ENCODE results near the gene ADAM10. TPM values are rescaled to one million over a fixed set of nuclear protein-coding genes. Genes with fewer than 3 reads are reported as not detected.

The ADAM10 gene
- total RNA-seq, 1 donor from 2014 or later, result 243 TPM

DNA sequence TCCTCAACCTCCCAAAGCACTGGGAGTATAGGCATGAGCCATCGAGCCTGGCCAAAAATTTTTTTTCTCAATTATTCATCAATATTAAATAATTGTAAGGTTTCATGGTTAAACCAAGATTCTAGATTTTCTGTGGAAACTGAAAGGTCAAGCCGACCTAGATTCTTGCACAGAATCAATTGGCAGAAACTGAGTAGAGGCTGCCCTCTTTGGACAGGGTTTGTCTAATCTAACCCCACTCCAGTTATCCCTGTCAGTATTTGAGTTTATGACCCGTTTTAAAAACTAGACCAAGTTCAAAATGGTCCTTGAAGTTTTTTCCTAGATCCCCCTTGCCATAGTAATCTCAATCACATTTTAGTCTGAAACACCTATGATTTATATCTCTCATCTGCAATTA is 8.6 kb upstream of the ADAM10 start:
- Mint-ChIP-seq H3K4me1 (ENCODE audit: low read depth, unreplicated experiment) (no peaks in the 10 kb centered on the region), H3K27ac (ENCODE audit: unreplicated experiment) (no peak overlapping the region), H3K4me3 (ENCODE audit: unreplicated experiment) (no peak overlapping the region), H3K9me3 (ENCODE audit: unreplicated experiment) (peaks cover 2% of the 10 kb centered on the region), H3K27me3 (ENCODE audit: low read depth, unreplicated experiment) (no peaks in the 10 kb centered on the region), H3K36me3 (ENCODE audit: low read depth, unreplicated experiment) (no peaks in the 10 kb centered on the region)
- Histone ChIP-seq H4K20me1 (ENCODE audit: insufficient read depth, low read length) (no peaks in the 10 kb centered on the region), H3K27me3 (ENCODE audit: insufficient read depth, low read length) (no peaks in the 10 kb centered on the region), H2AFZ (ENCODE audit: low read depth, low read length) (no peak overlapping the region), H3K79me2 (ENCODE audit: insufficient read depth, low read length) (no peaks in the 10 kb centered on the region), H3K4me3 (ENCODE audit: insufficient read depth, low read depth, low read length) (no peak overlapping the region), H3K36me3 (ENCODE audit: insufficient read depth, low read length) (no peaks in the 10 kb centered on the region), H3K9ac (ENCODE audit: low read length) (no peak overlapping the region), H3K4me2 (ENCODE audit: low read length) (no peak overlapping the region), H3K9me3 (ENCODE audit: insufficient read depth, low read depth, low read length) (no peaks in the 10 kb centered on the region), H3K4me1 (ENCODE audit: insufficient read depth, low read length) (no peaks in the 10 kb centered on the region), H3K27ac (ENCODE audit: low read depth, low read length) (no peak overlapping the region)
- TF ChIP-seq EZH2 (IDR thresholded peaks at IDR 0.05; ENCODE audit: insufficient read depth, low read length), result no peak
- TF ChIP-seq, protein P1, sequence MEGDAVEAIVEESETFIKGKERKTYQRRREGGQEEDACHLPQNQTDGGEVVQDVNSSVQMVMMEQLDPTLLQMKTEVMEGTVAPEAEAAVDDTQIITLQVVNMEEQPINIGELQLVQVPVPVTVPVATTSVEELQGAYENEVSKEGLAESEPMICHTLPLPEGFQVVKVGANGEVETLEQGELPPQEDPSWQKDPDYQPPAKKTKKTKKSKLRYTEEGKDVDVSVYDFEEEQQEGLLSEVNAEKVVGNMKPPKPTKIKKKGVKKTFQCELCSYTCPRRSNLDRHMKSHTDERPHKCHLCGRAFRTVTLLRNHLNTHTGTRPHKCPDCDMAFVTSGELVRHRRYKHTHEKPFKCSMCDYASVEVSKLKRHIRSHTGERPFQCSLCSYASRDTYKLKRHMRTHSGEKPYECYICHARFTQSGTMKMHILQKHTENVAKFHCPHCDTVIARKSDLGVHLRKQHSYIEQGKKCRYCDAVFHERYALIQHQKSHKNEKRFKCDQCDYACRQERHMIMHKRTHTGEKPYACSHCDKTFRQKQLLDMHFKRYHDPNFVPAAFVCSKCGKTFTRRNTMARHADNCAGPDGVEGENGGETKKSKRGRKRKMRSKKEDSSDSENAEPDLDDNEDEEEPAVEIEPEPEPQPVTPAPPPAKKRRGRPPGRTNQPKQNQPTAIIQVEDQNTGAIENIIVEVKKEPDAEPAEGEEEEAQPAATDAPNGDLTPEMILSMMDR (IDR thresholded peaks at IDR 0.05; ENCODE audit: insufficient read depth, low read depth, low read length), result no peak
- FAIRE-seq, result no peak
- no peak for DNase-seq (ENCODE audit: low read depth)

DNA sequence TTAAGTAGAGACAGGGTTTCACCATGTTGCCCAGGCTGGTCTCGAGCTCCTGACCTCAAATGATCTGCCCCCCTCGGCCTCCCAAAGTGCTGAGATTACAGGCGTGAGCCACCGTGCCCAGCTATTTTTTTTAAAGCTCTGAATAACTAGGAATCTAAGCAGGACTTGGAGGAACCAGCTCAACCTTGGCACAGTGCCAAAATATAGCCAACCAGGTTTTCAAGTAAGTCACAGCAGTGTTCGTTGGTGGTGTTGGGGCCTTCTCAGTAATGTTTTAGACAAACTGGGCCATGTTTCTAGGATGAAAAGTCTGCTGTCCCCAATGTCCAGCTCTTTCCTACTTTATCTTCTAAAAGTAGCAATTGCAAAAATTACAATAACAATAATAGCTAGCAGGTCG is 6.4 kb upstream of the ADAM10 start:
- Histone ChIP-seq H3K36me3 (ENCODE audit: insufficient read depth, low read length) (no peaks in the 10 kb centered on the region), H3K4me2 (ENCODE audit: low read length) (no peak overlapping the region), H4K20me1 (ENCODE audit: insufficient read depth, low read length) (no peaks in the 10 kb centered on the region), H3K9me3 (ENCODE audit: insufficient read depth, low read depth, low read length) (no peaks in the 10 kb centered on the region), H2AFZ (ENCODE audit: low read depth, low read length) (no peak overlapping the region), H3K4me3 (ENCODE audit: insufficient read depth, low read depth, low read length) (no peak overlapping the region), H3K27ac (ENCODE audit: low read depth, low read length) (no peak overlapping the region), H3K9ac (ENCODE audit: low read length) (no peak overlapping the region), H3K4me1 (ENCODE audit: insufficient read depth, low read length) (no peaks in the 10 kb centered on the region), H3K27me3 (ENCODE audit: insufficient read depth, low read length) (no peaks in the 10 kb centered on the region), H3K79me2 (ENCODE audit: insufficient read depth, low read length) (no peaks in the 10 kb centered on the region)
- TF ChIP-seq, protein P1 (IDR thresholded peaks at IDR 0.05; ENCODE audit: insufficient read depth, low read depth, low read length), result no peak
- no peak for TF ChIP-seq EZH2 (IDR thresholded peaks at IDR 0.05; ENCODE audit: insufficient read depth, low read length)
- Mint-ChIP-seq H3K27ac (ENCODE audit: unreplicated experiment) (no peak overlapping the region), H3K4me1 (ENCODE audit: low read depth, unreplicated experiment) (no peaks in the 10 kb centered on the region), H3K9me3 (ENCODE audit: unreplicated experiment) (no peaks in the 10 kb centered on the region), H3K27me3 (ENCODE audit: low read depth, unreplicated experiment) (no peaks in the 10 kb centered on the region), H3K36me3 (ENCODE audit: low read depth, unreplicated experiment) (no peaks in the 10 kb centered on the region), H3K4me3 (ENCODE audit: unreplicated experiment) (no peak overlapping the region)
- DNase-seq (ENCODE audit: low read depth) (no peak), FAIRE-seq (no peak)

DNA sequence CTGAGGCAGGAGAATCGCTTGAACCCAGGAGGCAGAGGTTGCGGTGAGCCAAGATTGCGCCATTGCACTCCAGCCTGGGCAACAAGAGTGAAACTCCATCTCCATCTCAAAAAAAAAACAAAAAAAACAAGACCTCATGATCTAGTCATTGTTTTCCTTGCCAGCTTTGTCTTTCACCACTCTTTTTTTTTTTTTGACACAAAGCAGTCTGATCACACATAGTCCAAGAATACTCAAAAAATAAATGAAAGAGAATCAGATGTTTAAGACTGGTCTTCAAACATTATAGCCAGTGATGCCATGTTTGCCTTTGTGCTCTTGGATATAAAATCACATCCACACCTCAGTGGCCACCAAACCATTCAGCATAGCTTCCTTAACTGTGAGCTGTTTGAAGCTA is 5.8 kb upstream of the ADAM10 start:
- no peaks in the 10 kb centered on the region for H3K36me3 ChIP-seq (ENCODE audit: insufficient read depth, low read length)
- H3K27ac Mint-ChIP-seq (ENCODE audit: unreplicated experiment), result no peak overlapping the region
- H3K4me1 ChIP-seq (ENCODE audit: insufficient read depth, low read length), result peaks cover 5% of the 10 kb centered on the region
- no peaks in the 10 kb centered on the region for H3K27me3 Mint-ChIP-seq (ENCODE audit: low read depth, unreplicated experiment)
- no peak overlapping the region for H2AFZ ChIP-seq (ENCODE audit: low read depth, low read length)
- H3K9me3 Mint-ChIP-seq (ENCODE audit: unreplicated experiment), result no peaks in the 10 kb centered on the region
- H3K4me1 Mint-ChIP-seq (ENCODE audit: low read depth, unreplicated experiment), result peaks cover 2% of the 10 kb centered on the region
- no peaks in the 10 kb centered on the region for H4K20me1 ChIP-seq (ENCODE audit: insufficient read depth, low read length)
- H3K4me3 ChIP-seq (ENCODE audit: insufficient read depth, low read depth, low read length), result no peak overlapping the region
- FAIRE-seq (no peak), DNase-seq (ENCODE audit: low read depth) (no peak)
- no peak overlapping the region for H3K4me3 Mint-ChIP-seq (ENCODE audit: unreplicated experiment)
- H3K4me2 ChIP-seq (ENCODE audit: low read length), result no peak overlapping the region
- no peaks in the 10 kb centered on the region for H3K9me3 ChIP-seq (ENCODE audit: insufficient read depth, low read depth, low read length)
- no peak overlapping the region for H3K27ac ChIP-seq (ENCODE audit: low read depth, low read length)
- no peaks in the 10 kb centered on the region for H3K27me3 ChIP-seq (ENCODE audit: insufficient read depth, low read length)
- no peak for TF ChIP-seq EZH2 (IDR thresholded peaks at IDR 0.05; ENCODE audit: insufficient read depth, low read length)
- TF ChIP-seq, protein P1 (IDR thresholded peaks at IDR 0.05; ENCODE audit: insufficient read depth, low read depth, low read length), result no peak
- H3K36me3 Mint-ChIP-seq (ENCODE audit: low read depth, unreplicated experiment), result no peaks in the 10 kb centered on the region
- no peaks in the 10 kb centered on the region for H3K79me2 ChIP-seq (ENCODE audit: insufficient read depth, low read length)
- no peak overlapping the region for H3K9ac ChIP-seq (ENCODE audit: low read length)
